H1 (cell line): ENCODE measurements around the gene DOCK1. TPM values are rescaled to one million over a fixed set of nuclear protein-coding genes. Genes with fewer than 3 reads are reported as not detected.

Experiments
- CTCF ChIA-PET: fragments of 300-600 bp; sonication (Branson Sonifier 250); formaldehyde crosslinking; loops from one replicate; lab custom pipeline; 2021; ENCODE audit not compliant: partially characterized antibody; lab: Charles Lee
- POLR2A ChIA-PET: fragments of 300-600 bp; sonication (Branson Sonifier 250); formaldehyde crosslinking; loops from one replicate; lab custom pipeline; 2021; ENCODE audit warnings: inconsistent platforms; ENCODE audit not compliant: partially characterized antibody; lab: Charles Lee
- DNase-seq, 2 experiments: peaks; one replicate each; pipeline versions ENCODE4 v3.0.0 to v3.0.0-alpha.2; 2010 to 2022; ENCODE audit warnings: low spot score in 2 of 2, low read depth in 1 of 2, mixed read lengths in 1 of 2
- FAIRE-seq: peaks from 2 replicates; lab custom pipeline; 2011; peaks lifted over from hg19 to GRCh38; lab: Jason Lieb, UNC
- H2AFZ ChIP-seq: 2 replicates; pipeline ENCODE4 v1.8.1; 2012; ENCODE audit warnings: low read length, inconsistent platforms
- H2AK5ac ChIP-seq: 2 replicates; pipeline ENCODE4 v1.6.1; 2013; ENCODE audit warnings: low read depth, low read length
- H2BK120ac ChIP-seq: replicated peaks from 2 replicates; pipeline ENCODE3; 2013; ENCODE audit warnings: low read depth, low read length, inconsistent platforms
- H2BK12ac ChIP-seq: 2 replicates; pipeline ENCODE4 v1.6.1; 2013; ENCODE audit warnings: low read depth, low read length
- H2BK15ac ChIP-seq: 2 replicates; pipeline ENCODE4 v1.6.1; 2013; ENCODE audit warnings: low read length
- H2BK20ac ChIP-seq: 2 replicates; pipeline ENCODE4 v1.6.1; 2013; ENCODE audit warnings: low read length
- H2BK5ac ChIP-seq: 2 replicates; pipeline ENCODE4 v1.6.1; 2013; ENCODE audit warnings: low read depth, low read length
- H3K14ac ChIP-seq: 2 replicates; pipeline ENCODE4 v1.6.1; 2013; ENCODE audit warnings: inconsistent platforms; ENCODE audit not compliant: insufficient read length
- H3K18ac ChIP-seq: 2 replicates; pipeline ENCODE4 v1.6.1; 2013; ENCODE audit warnings: low read length; ENCODE audit errors: extremely low read depth
- H3K23ac ChIP-seq: 2 replicates; pipeline ENCODE4 v1.6.1; 2013; ENCODE audit warnings: inconsistent platforms; ENCODE audit not compliant: insufficient read length
- H3K23me2 ChIP-seq: 2 replicates; pipeline ENCODE4 v1.6.1; 2013; ENCODE audit warnings: low read depth, low read length
- H3K27ac ChIP-seq: 2 replicates; pipeline ENCODE4 v1.6.1; 2011; ENCODE audit warnings: low read depth, low read length, inconsistent platforms
- H3K27me3 ChIP-seq, 4 experiments: replicated peaks in 1 of 4; 1 replicate in 1 of 4; 2 replicates in 3 of 4; pipeline versions ENCODE4 v1.6.1 to v1.8.1; 2011 to 2013; ENCODE audit warnings: low read length in 3 of 4, mild to moderate bottlenecking in 3 of 4, inconsistent platforms in 2 of 4, mixed read lengths in 2 of 4, moderate library complexity in 1 of 4; ENCODE audit not compliant: control insufficient read depth in 3 of 4, insufficient read depth in 3 of 4; ENCODE audit errors: extremely low read depth in 1 of 4
- H3K36me3 ChIP-seq, 4 experiments: 2 replicates each; pipeline versions ENCODE4 v1.6.1 to v1.8.1; 2011 to 2013; ENCODE audit warnings: mild to moderate bottlenecking in 4 of 4, low read length in 3 of 4, moderate library complexity in 2 of 4, control low read depth in 1 of 4, inconsistent platforms in 1 of 4; ENCODE audit not compliant: insufficient read depth in 4 of 4, control insufficient read depth in 2 of 4
- H3K4ac ChIP-seq: replicated peaks from 2 replicates; pipeline ENCODE3; 2013; ENCODE audit warnings: low read length, low read depth, mixed read lengths, inconsistent platforms; ENCODE audit not compliant: insufficient read length
- H3K4me1 ChIP-seq, 4 experiments: replicated peaks in 1 of 4; 1 replicate in 1 of 4; 2 replicates in 3 of 4; pipeline versions ENCODE4 v1.6.1 to v1.8.1; 2011 to 2013; ENCODE audit warnings: low read length in 3 of 4, inconsistent platforms in 2 of 4, mixed read lengths in 1 of 4; ENCODE audit not compliant: insufficient read depth in 4 of 4, control insufficient read depth in 3 of 4
- H3K4me2 ChIP-seq, 2 experiments: 2 replicates each; pipeline versions ENCODE4 v1.6.1 to v1.8.1; 2011 to 2013; ENCODE audit warnings: low read depth in 2 of 2, low read length in 2 of 2, control low read depth in 1 of 2, inconsistent platforms in 1 of 2, mild to moderate bottlenecking in 1 of 2; ENCODE audit not compliant: insufficient read depth in 1 of 2
- H3K4me3 ChIP-seq, 4 experiments: fragments of 200-600, 300-600 bp in 1 of 4; sonication (generic), shearing (Covaris generic), sonication (Bioruptor Twin) in 1 of 4; 2 replicates each; pipeline versions ENCODE4 v1.5.1 to v1.8.1; 2011 to 2016; ENCODE audit warnings: low read length in 4 of 4, low read depth in 3 of 4, control low read depth in 2 of 4, inconsistent platforms in 2 of 4, mild to moderate bottlenecking in 2 of 4, mixed read lengths in 1 of 4, moderate library complexity in 1 of 4; ENCODE audit not compliant: insufficient read depth in 2 of 4; ENCODE audit errors: extremely low read depth in 1 of 4
- H3K56ac ChIP-seq: replicated peaks from 2 replicates; pipeline ENCODE3; 2013; ENCODE audit warnings: low read depth, mild to moderate bottlenecking, mixed read lengths, low read length, inconsistent platforms; ENCODE audit not compliant: insufficient read length
- H3K79me1 ChIP-seq: 2 replicates; pipeline ENCODE4 v1.6.1; 2013; ENCODE audit warnings: low read depth, low read length, control low read depth
- H3K79me2 ChIP-seq, 2 experiments: 2 replicates each; pipeline versions ENCODE4 v1.6.1 to v1.8.1; 2012 to 2013; ENCODE audit warnings: low read length in 2 of 2, mild to moderate bottlenecking in 2 of 2, inconsistent platforms in 1 of 2; ENCODE audit not compliant: insufficient read depth in 2 of 2, control insufficient read depth in 1 of 2
- H3K9ac ChIP-seq, 4 experiments: replicated peaks in 1 of 4; 1 replicate in 1 of 4; 2 replicates in 3 of 4; pipeline versions ENCODE4 v1.6.1 to v1.8.1; 2011 to 2013; ENCODE audit warnings: low read depth in 3 of 4, low read length in 3 of 4, control low read depth in 2 of 4, mild to moderate bottlenecking in 2 of 4, moderate library complexity in 2 of 4, inconsistent platforms in 1 of 4; ENCODE audit errors: extremely low read depth in 1 of 4
- H3K9me3 ChIP-seq, 2 experiments: 2 replicates each; pipeline versions ENCODE4 v1.6.1 to v1.8.1; 2012 to 2013; ENCODE audit warnings: mild to moderate bottlenecking in 2 of 2, moderate library complexity in 2 of 2, control low read depth in 1 of 2, inconsistent platforms in 1 of 2, low read depth in 1 of 2, low read length in 1 of 2, mixed read lengths in 1 of 2; ENCODE audit not compliant: insufficient read depth in 2 of 2
- H4K20me1 ChIP-seq, 2 experiments: replicated peaks in 1 of 2; 2 replicates each; pipeline versions ENCODE3 to v1.8.1; 2011 to 2013; ENCODE audit warnings: inconsistent platforms in 2 of 2, low read length in 2 of 2, mild to moderate bottlenecking in 1 of 2; ENCODE audit not compliant: insufficient read depth in 2 of 2, control insufficient read depth in 1 of 2
- H4K5ac ChIP-seq: 2 replicates; pipeline ENCODE4 v1.6.1; 2013; ENCODE audit warnings: low read length, low read depth, mixed read lengths, inconsistent platforms; ENCODE audit not compliant: insufficient read length
- H4K8ac ChIP-seq: 2 replicates; pipeline ENCODE4 v1.8.0; 2013; ENCODE audit warnings: mild to moderate bottlenecking, moderate library complexity, low read length, inconsistent platforms; ENCODE audit not compliant: insufficient read depth; ENCODE audit errors: extremely low read depth
- H4K91ac ChIP-seq: replicated peaks from 2 replicates; pipeline ENCODE3; 2013; ENCODE audit warnings: low read length, mixed read lengths, inconsistent platforms; ENCODE audit not compliant: insufficient read length
- ATF3 ChIP-seq: IDR thresholded peaks from 2 replicates; pipeline ENCODE4 v1.6.1; 2011; ENCODE audit warnings: low read depth, mild to moderate bottlenecking, low read length; ENCODE audit not compliant: insufficient read depth
- CREB1 ChIP-seq: IDR thresholded peaks from 2 replicates; pipeline ENCODE4 v1.6.1; 2012; ENCODE audit warnings: inconsistent platforms
- EP300 ChIP-seq, 2 experiments: IDR thresholded peaks; 1 replicate in 1 of 2; 2 replicates in 1 of 2; pipeline ENCODE4 v1.6.1; 2011 to 2012; ENCODE audit warnings: low read depth in 2 of 2, low read length in 2 of 2, mild to moderate bottlenecking in 2 of 2, borderline replicate concordance in 1 of 2, inconsistent platforms in 1 of 2, moderate library complexity in 1 of 2
- JUN ChIP-seq: IDR thresholded peaks from 2 replicates; pipeline ENCODE4 v1.6.1; 2011; ENCODE audit warnings: low read depth, mild to moderate bottlenecking, improper control_type of control experiment, low read length
- RAD21 ChIP-seq, 2 experiments: IDR thresholded peaks in 1 of 2; conservative IDR thresholded peaks in 1 of 2; 2 replicates each; pipeline ENCODE4 v1.6.1; 2011; ENCODE audit warnings: low read depth in 2 of 2, low read length in 2 of 2, improper control_type of control experiment in 1 of 2, inconsistent platforms in 1 of 2, mild to moderate bottlenecking in 1 of 2, moderate library complexity in 1 of 2
- SP1 ChIP-seq: IDR thresholded peaks from 2 replicates; pipeline ENCODE4 v1.6.1; 2011; ENCODE audit warnings: low read depth, low read length
- SP2 ChIP-seq: IDR thresholded peaks from 2 replicates; pipeline ENCODE4 v1.6.1; 2012; ENCODE audit warnings: mild to moderate bottlenecking, low read length, inconsistent platforms
- SRF ChIP-seq: IDR thresholded peaks from 2 replicates; pipeline ENCODE4 v1.6.1; 2011; ENCODE audit warnings: mild to moderate bottlenecking, low read depth, low read length, moderate library complexity
- SUZ12 ChIP-seq: fragments of 200-600 bp; sonication (generic); IDR thresholded peaks from 2 replicates; pipeline ENCODE4 v1.6.1; 2012; ENCODE audit warnings: mild to moderate bottlenecking, inconsistent platforms, low read length, moderate library complexity, mixed read lengths
- TAF1 ChIP-seq: IDR thresholded peaks from 2 replicates; pipeline ENCODE4 v1.6.1; 2011; ENCODE audit warnings: mild to moderate bottlenecking, low read depth, low read length
- TAF7 ChIP-seq: optimal IDR thresholded peaks from 2 replicates; pipeline ENCODE3; 2011; ENCODE audit warnings: low read depth, mild to moderate bottlenecking, inconsistent platforms, low read length, moderate library complexity, borderline replicate concordance
- ZNF274 ChIP-seq: IDR thresholded peaks from 2 replicates; pipeline ENCODE4 v1.7.0; 2012; ENCODE audit warnings: low read length, borderline replicate concordance; ENCODE audit errors: extremely low read depth
- WGBS, 2 experiments: shearing (Covaris generic) in 1 of 2; methylation state at CpG; one replicate each; pipeline versions ENCODE4 v1.1.6 to v1.1.7; 2013 to 2015; ENCODE audit warnings: low lambda C conversion rate in 2 of 2, mixed read lengths in 2 of 2, inconsistent platforms in 1 of 2, low coverage in 1 of 2, missing lambda C conversion rate in 1 of 2; ENCODE audit not compliant: insufficient replicate concordance in 2 of 2, insufficient coverage in 1 of 2, insufficient read length in 1 of 2; ENCODE audit errors: extremely low coverage in 1 of 2, missing lambda C conversion rate in 1 of 2; 5-methylcytosine and 5-hydroxymethylcytosine counted together
- polyA plus RNA-seq, 7 experiments: library from polyadenylated mRNA; depleted of rRNA in 3 of 7; stranded (reverse) in 5 of 7; unstranded in 2 of 7; fragments of >200 nt in 5 of 7; fragments of 200-250 nt in 2 of 7; gene quantifications; 1 replicate in 5 of 7; 2 replicates in 1 of 7; 4 replicates in 1 of 7; pipeline versions ENCODE4 v1.2.1 to v1.2.3, GENCODE V29; 2011 to 2013; ENCODE audit warnings: missing spikeins in 2 of 7, mixed read lengths in 2 of 7
- total RNA-seq: library from RNA; stranded (reverse); fragmentation: NEBNext Ultra II Directional; extraction: Animal tissue kit (Norgen Biotek cat#: 25700); gene quantifications from 2 replicates; pipeline ENCODE4 v1.2.1, GENCODE V29; 2021

Gene DOCK1
- total and polyA plus RNA-seq, 2 of the 8 experiments (the other 6 are each of a cell fraction or from before 2014, with no cell fraction given), result 11.6 to 53.0 TPM

GRCh38 chr10:127315888-127316287 lies 410.7 kb downstream of the DOCK1 start:
- Histone ChIP-seq H3K4me3 (no peak overlapping the region), H3K4me1 (peaks cover 0 to 2% (median 0%) of the 10 kb centered on the region in 4 experiments; a peak in 2 of 7 replicates), H4K91ac (no peak overlapping the region), H3K36me3 (no peaks in the 10 kb centered on the region), H3K27ac (no peak overlapping the region), H2BK20ac (no peak overlapping the region), H4K5ac (no peak overlapping the region), H3K27me3 (no peaks in the 10 kb centered on the region), H3K4ac (no peak overlapping the region), H3K79me1 (no peaks in the 10 kb centered on the region), H2AFZ (no peak overlapping the region), H3K18ac (no peak overlapping the region), H2BK15ac (no peak overlapping the region), H3K79me2 (no peaks in the 10 kb centered on the region), H2BK5ac (no peak overlapping the region), H3K56ac (no peak overlapping the region), H3K9me3 (no peaks in the 10 kb centered on the region), H3K4me2 (no peak overlapping the region), H4K20me1 (peaks cover 0 to 1% of the 10 kb centered on the region in 2 experiments), H3K9ac (no peak overlapping the region), H3K23ac (no peak overlapping the region), H3K14ac (no peak overlapping the region), H4K8ac (no peak overlapping the region), H2BK12ac (no peak overlapping the region), H2BK120ac (no peak overlapping the region), H2AK5ac (no peak overlapping the region), H3K23me2 (no peaks in the 10 kb centered on the region)
- FAIRE-seq, result no peak
- WGBS, 2 experiments, result 92% methylated on average over 5 of the region's 5 CpGs; no CpG with 5 or more reads in 1 of the 2 experiments
- POLR2A ChIA-PET, result no interaction called here
- DNase-seq, result no peak
- CTCF ChIA-PET, result interaction anchor here (1.2 kb wide), 1 partner anchor 712 kb away, joined by 3 read pairs; no protein-coding TSS in a partner anchor
- TF ChIP-seq SRF, result no peak
- TF ChIP-seq ATF3, result no peak
- TF ChIP-seq TAF7, result no peak
- no peak for TF ChIP-seq JUN
- no peak for TF ChIP-seq CREB1
- TF ChIP-seq ZNF274, result no peak
- no peak for TF ChIP-seq SP1
- TF ChIP-seq TAF1, result no peak
- TF ChIP-seq EP300 (IDR thresholded peaks at IDR 0.05; ENCODE audit: borderline replicate concordance in 1 of 2, low read depth in 2 of 2, low read length in 2 of 2), result no peak
- TF ChIP-seq SUZ12, result no peak
- no peak for TF ChIP-seq RAD21 (IDR thresholded peaks at IDR 0.05 in 1 of 2, conservative IDR thresholded peaks at IDR 0.05 in 1 of 2; ENCODE audit: low read depth in 2 of 2, low read length in 2 of 2)
- TF ChIP-seq SP2, result no peak
